ENCODE results near the gene DCLK1.

GRCh38 chr13:36088001-36088400 lies 43.2 kb downstream of the DCLK1 start:
- TF ChIP-seq USF1 (IDR thresholded peaks at IDR 0.05; ENCODE audit: borderline replicate concordance, extremely low read length, insufficient read depth, low read depth, low read length) (no peak), POLR2AphosphoS5 (IDR thresholded peaks at IDR 0.05; ENCODE audit: low read length) (no peak), RCOR1 (conservative IDR thresholded peaks at IDR 0.05; ENCODE audit: low read depth, low read length) (no peak), FOS (IDR thresholded peaks at IDR 0.05; ENCODE audit: borderline replicate concordance, extremely low read depth, insufficient read length) (no peak), EED (IDR thresholded peaks at IDR 0.05; ENCODE audit: low read depth) (no peak), TBL1XR1 (IDR thresholded peaks at IDR 0.05; ENCODE audit: low read depth, low read length) (no peak)
